ENCODE data around the gene KRTAP17-1. TPM values are rescaled to one million over a fixed set of nuclear protein-coding genes. Genes with fewer than 3 reads are reported as not detected.
A peak's percentile ranks its signal among the peaks of the same experiment; 100 is the strongest.
"Not testable (repeated sequence)": the region's sequence is repeated elsewhere in the genome, so short reads cannot be mapped to it uniquely, and the experiment has no call there.

Gene KRTAP17-1
- total RNA-seq, 2 donors from 2014 or later: not detected

- DNase-seq: no peak
- intact Hi-C loops (cut with DNase I, micrococcal nuclease): no loop called here
- ATAC-seq: no peak
These were observed 420 bp upstream of the KRTAP17-1 start for GRCh38 chr17:41315814-41316445.

GRCh38 chr17:41311111-41311510, 4.4 kb downstream of the KRTAP17-1 start:
- DNase-seq (no peak), ATAC-seq (no peak)
- intact Hi-C loops (cut with DNase I, micrococcal nuclease): no loop called here

- no peak for DNase-seq
- ATAC-seq: no peak
- intact Hi-C loops (cut with DNase I, micrococcal nuclease): no loop called here
These were observed 6.6 kb downstream of the KRTAP17-1 start, which contains the start of gene KRTAP16-1 for GRCh38 chr17:41308918-41309359. KRTAP16-1 (minus strand) TSS chr17:41309309; CDS start chr17:41309253, 56 bp downstream.

GRCh38 chr17:41308251-41308917, 7.1 kb downstream of the KRTAP17-1 start:
- ATAC-seq: peak; percentile 55
- intact Hi-C loops (cut with DNase I, micrococcal nuclease): no loop called here
- DNase-seq: peak; percentile 48 to 53

- intact Hi-C loops (cut with DNase I, micrococcal nuclease): no loop called here
- no peak for ATAC-seq
These were observed 7.9 kb downstream of the KRTAP17-1 start for GRCh38 chr17:41307647-41308046.

GRCh38 chr17:41304091-41304490, 11.4 kb downstream of the KRTAP17-1 start:
- no peak for DNase-seq
- intact Hi-C loops (cut with DNase I, micrococcal nuclease): no loop called here
- ATAC-seq: no peak

More at GRCh38 chr17:41307647-41308046, 7.9 kb downstream of the KRTAP17-1 start:
- no peak for DNase-seq

- no peak for DNase-seq
- no peak for ATAC-seq
- intact Hi-C loops (cut with DNase I, micrococcal nuclease): no loop called here
These were observed 12.5 kb downstream of the KRTAP17-1 start for GRCh38 chr17:41302981-41303380.

- intact Hi-C loops (cut with DNase I, micrococcal nuclease): no loop called here
- no peak for DNase-seq
- no peak for ATAC-seq
These were observed 13.3 kb downstream of the KRTAP17-1 start, which contains the start of gene KRTAP29-1 for GRCh38 chr17:41301916-41302901. KRTAP29-1 (minus strand) TSS chr17:41302851; CDS start chr17:41302851, 0 bp downstream.

GRCh38 chr17:41301204-41301790, 14.2 kb downstream of the KRTAP17-1 start:
- intact Hi-C loops (cut with DNase I, micrococcal nuclease): no loop called here
- ATAC-seq (no peak), DNase-seq (no peak)

GRCh38 chr17:41298458-41299135, 16.9 kb downstream of the KRTAP17-1 start:
- ATAC-seq: no peak
- no peak for DNase-seq
- intact Hi-C loops (cut with DNase I, micrococcal nuclease): no loop called here

- no peak for DNase-seq
These were observed 18.7 kb downstream of the KRTAP17-1 start for GRCh38 chr17:41296846-41297245.

GRCh38 chr17:41294016-41294415, 21.5 kb downstream of the KRTAP17-1 start:
- intact Hi-C loops (cut with DNase I, micrococcal nuclease): no loop called here
- no peak for ATAC-seq
- DNase-seq: no peak

More at GRCh38 chr17:41296846-41297245, 18.7 kb downstream of the KRTAP17-1 start:
- ATAC-seq: no peak
- intact Hi-C loops (cut with DNase I, micrococcal nuclease): no loop called here

- DNase-seq (no peak), ATAC-seq (no peak)
- intact Hi-C loops (cut with DNase I, micrococcal nuclease): no loop called here
These were observed 28.5 kb downstream of the KRTAP17-1 start for GRCh38 chr17:41287050-41287449.

GRCh38 chr17:41284546-41284945, 31.0 kb downstream of the KRTAP17-1 start:
- no peak for DNase-seq
- no peak for ATAC-seq
- intact Hi-C loops (cut with DNase I, micrococcal nuclease): no loop called here

- ATAC-seq: no peak
- no peak for DNase-seq
- intact Hi-C loops (cut with DNase I, micrococcal nuclease): no loop called here
These were observed 31.5 kb downstream of the KRTAP17-1 start for GRCh38 chr17:41284043-41284442.

GRCh38 chr17:41278176-41278955, 37.1 kb downstream of the KRTAP17-1 start:
- DNase-seq: no peak
- ATAC-seq: no peak
- intact Hi-C loops (cut with DNase I, micrococcal nuclease): no loop called here

GRCh38 chr17:41275648-41276190, 39.8 kb downstream of the KRTAP17-1 start, which contains the start of gene KRTAP9-7:
KRTAP9-7 (plus strand) TSS chr17:41275698; CDS start chr17:41275698, 0 bp downstream.
- intact Hi-C loops (cut with DNase I, micrococcal nuclease); ATAC-seq; DNase-seq: not testable (repeated sequence)

Data from left colon (tissue), 2 donors.